GM12873 (cell line): ENCODE data around the gene SGCE.

ENCODE experiments used
- TF ChIP-seq, protein P1 (sequence below): IDR thresholded peaks from 2 replicates; pipeline ENCODE4 v1.5.1; 2012; ENCODE audit warnings: low read depth, mild to moderate bottlenecking, moderate library complexity, low read length, control low read depth; ENCODE audit not compliant: insufficient read depth; ENCODE audit errors: missing control alignments

SGCE gene

DNA sequence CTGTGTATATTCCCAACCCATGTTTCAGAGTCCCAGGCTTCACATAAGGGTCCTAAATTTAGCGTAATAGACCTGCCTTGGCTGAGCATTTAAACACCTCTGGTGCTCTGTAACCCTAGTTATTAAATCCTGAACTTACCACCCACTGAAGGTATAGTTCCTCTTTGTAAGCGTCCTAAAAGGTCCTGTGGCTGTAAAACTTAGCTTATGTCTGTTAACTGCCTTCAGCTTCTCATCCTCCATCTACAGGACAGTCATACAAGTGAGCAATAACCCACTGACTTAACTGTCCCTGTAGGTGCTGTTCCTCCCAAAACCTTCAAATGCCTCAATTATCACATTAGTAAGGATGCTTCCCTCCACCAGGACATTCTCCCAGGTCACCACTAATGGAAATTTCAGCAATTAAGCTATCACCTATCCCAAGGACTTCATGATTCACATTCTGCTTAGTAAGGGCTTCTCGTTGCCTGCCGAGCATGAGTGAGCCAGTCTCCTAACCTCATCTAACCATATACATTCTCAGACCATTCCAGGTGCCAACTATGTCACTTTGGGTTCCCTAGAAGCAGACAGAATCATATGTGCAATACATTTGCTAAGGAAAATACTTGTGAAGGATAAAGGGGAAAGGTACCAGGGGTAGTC, 90.6 kb downstream of the SGCE start:
- TF ChIP-seq, protein P1, sequence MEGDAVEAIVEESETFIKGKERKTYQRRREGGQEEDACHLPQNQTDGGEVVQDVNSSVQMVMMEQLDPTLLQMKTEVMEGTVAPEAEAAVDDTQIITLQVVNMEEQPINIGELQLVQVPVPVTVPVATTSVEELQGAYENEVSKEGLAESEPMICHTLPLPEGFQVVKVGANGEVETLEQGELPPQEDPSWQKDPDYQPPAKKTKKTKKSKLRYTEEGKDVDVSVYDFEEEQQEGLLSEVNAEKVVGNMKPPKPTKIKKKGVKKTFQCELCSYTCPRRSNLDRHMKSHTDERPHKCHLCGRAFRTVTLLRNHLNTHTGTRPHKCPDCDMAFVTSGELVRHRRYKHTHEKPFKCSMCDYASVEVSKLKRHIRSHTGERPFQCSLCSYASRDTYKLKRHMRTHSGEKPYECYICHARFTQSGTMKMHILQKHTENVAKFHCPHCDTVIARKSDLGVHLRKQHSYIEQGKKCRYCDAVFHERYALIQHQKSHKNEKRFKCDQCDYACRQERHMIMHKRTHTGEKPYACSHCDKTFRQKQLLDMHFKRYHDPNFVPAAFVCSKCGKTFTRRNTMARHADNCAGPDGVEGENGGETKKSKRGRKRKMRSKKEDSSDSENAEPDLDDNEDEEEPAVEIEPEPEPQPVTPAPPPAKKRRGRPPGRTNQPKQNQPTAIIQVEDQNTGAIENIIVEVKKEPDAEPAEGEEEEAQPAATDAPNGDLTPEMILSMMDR = no peak

DNA sequence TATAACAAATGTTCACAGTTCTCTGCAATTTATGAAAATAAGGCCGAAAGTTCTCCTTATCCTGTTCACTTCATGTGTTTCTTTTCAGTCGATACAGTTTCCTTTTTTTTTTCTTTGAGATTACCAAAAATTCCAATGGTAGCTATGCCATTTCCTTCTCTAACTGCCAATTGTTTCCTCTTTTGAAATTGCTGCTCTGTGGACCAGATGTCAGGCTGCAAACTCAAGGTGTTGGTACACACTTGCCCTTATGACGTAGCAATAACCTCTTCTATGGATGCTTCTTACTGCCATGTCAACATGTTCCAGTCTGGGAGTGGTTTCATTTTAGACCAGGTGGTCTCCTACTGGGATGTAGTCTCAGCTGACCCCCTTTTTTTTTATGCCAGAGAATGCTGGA, 93.4 kb downstream of the SGCE start:
- TF ChIP-seq, protein P1 = no peak

DNA sequence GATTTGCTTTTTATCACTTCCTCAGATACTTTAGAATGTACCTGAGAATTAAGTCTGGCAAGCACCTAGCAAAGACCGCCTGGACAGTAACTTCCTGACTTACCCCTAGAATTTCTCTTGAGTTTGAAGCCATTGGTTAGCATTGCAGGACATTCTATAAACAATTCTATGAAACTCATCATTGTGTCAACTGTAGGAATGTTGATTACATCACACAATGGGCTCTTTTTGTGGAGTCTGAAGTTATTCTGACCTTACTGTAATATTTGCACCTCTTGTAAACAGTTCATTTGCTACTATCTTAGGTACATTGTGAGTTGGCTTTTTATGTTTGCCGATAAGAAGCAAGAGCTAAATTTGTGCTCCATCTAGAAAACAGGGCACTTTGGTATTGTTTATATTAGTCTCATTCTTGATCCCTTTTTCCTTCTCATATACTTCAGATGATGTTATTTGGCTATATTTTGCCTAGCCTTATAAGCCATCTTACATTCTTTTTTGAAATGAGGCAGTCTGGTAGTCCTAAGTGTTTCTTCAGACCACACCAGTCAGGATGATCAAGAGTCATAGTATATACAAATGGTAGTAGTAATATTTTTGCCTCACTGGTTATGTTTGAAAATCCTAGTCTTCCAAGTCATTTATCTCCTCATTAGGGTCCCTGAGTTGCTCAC, 94.0 kb downstream of the SGCE start:
- TF ChIP-seq, protein P1 = no peak

DNA sequence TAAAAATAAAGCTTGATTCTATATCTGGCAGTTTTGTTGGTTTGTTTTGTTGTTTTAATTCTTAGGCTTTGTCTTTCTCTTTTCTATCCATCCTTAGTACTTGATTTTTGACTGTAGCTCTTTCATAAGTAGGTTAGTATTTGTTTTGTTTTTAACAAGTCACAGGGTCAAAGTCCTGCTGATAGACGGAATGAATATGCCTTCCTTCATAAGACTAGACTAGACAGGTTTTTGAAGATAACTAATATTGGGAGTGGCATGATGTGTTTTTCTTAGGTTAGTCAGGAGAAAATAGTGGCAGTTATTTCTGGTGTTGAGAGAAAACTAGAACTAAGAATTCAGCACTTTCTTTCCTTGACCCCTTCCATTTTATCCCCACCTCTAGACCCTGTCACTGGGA, 96.0 kb downstream of the SGCE start:
- TF ChIP-seq, protein P1 = no peak

DNA sequence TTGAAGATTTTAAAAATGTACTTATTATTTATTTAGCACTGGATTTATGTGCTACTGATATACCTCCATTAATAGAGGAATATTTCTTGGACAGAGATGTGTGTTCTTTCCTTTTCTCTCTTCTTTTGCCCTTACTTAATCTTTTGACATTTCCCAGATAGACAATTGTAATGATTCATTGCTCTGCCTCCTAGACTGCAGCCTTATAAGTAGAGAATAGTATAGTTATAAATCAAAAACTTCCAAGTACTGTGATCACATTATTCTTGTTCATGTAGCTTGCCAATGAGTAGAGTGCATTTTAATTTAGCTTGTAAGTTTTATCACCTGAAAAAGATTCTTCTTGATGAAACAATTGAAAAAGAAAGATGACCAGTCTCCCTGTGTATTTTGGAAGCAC, 98.7 kb downstream of the SGCE start:
- TF ChIP-seq, protein P1 = no peak

DNA sequence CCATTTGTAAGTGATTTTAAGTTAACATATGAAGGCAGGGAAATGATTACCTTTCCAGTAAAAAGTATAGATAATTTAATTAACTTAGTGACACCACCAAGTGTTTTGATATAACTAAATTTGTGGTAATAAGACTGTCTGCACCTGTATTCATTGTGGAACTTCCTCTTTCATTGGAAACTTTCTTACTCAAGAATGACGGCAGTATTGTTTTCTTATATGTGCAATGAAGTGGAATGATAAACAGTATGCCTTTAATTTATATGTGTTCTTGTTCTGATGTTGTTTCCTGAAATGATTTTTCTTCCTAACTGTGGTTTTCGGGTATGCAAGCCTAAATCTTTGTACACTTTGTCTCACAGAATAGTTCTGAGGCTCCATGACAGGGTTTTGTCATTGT, 99.9 kb downstream of the SGCE start:
- TF ChIP-seq, protein P1 = no peak

DNA sequence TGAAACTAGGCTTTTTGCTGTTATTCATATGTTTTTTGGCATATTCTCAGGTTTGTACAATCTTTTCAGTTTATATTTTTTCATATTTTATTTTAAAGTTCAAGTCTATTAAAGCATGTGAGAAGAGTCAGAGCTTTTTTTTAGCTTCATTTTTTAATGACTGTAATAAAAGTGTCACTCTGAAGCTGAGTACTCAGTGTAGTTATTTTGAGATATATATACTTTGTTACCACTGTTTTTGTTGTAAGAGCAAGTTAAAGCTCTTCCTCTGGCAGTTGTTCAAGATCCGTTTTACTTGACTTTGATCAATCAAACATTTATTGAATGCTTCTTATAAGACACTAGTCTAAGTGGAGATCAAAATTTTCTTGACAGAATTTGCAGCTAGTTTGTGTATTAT, 108.8 kb downstream of the SGCE start:
- TF ChIP-seq, protein P1 = no peak
